Endothelial cell of umbilical vein (primary cell): Measurements from ENCODE around the gene GPR32. TPM values are rescaled to one million over a fixed set of nuclear protein-coding genes. Genes with fewer than 3 reads are reported as not detected.

Source experiments
- BruUV-seq: library from RNA; stranded (reverse); fragments of 400-500 nt; replicated peaks from 2 replicates; lab custom pipeline; 2021; lab: Mats Ljungman, UMichigan
- CTCF ChIA-PET: fragments of 300-600, 350-600 bp; sonication (Branson Sonifier 250); formaldehyde crosslinking; loops from one replicate; lab custom pipeline; 2021; ENCODE audit warnings: antibody characterized with exemption, inconsistent platforms; lab: Charles Lee
- POLR2A ChIA-PET: fragments of 300-600, 350-600 bp; sonication (Branson Sonifier 250); formaldehyde crosslinking; loops from one replicate; lab custom pipeline; 2021; ENCODE audit warnings: antibody characterized with exemption, inconsistent platforms; lab: Charles Lee
- DNase-seq: peaks from one replicate; pipeline ENCODE4 v3.0.0-alpha.2; 2011; ENCODE audit warnings: low read depth, low spot score
- FAIRE-seq: peaks from 2 replicates; lab custom pipeline; 2011; peaks lifted over from hg19 to GRCh38; lab: Jason Lieb, UNC
- H2AFZ ChIP-seq: 2 replicates; pipeline ENCODE4 v1.6.0; 2012; ENCODE audit warnings: low read depth, low read length, control low read depth, inconsistent platforms
- H3K27ac ChIP-seq: 2 replicates; pipeline ENCODE4 v1.5.1; 2011; ENCODE audit warnings: low read depth, mild to moderate bottlenecking, control low read depth, low read length, moderate library complexity; ENCODE audit not compliant: insufficient read depth
- H3K27me3 ChIP-seq, 2 experiments: 2 replicates each; pipeline versions ENCODE4 v1.6.0 to v1.6.1; 2011; ENCODE audit warnings: low read length in 2 of 2, mixed read lengths in 1 of 2; ENCODE audit not compliant: control insufficient read depth in 2 of 2, insufficient read depth in 2 of 2
- H3K36me3 ChIP-seq, 2 experiments: 2 replicates in 1 of 2; 3 replicates in 1 of 2; pipeline ENCODE4 v1.5.1; 2011; ENCODE audit warnings: low read length in 2 of 2, mild to moderate bottlenecking in 1 of 2, moderate library complexity in 1 of 2; ENCODE audit not compliant: control insufficient read depth in 2 of 2, insufficient read depth in 2 of 2; ENCODE audit errors: extremely low read depth in 1 of 2
- H3K4me1 ChIP-seq: 3 replicates; pipeline ENCODE4 v1.5.1; 2011; ENCODE audit warnings: mild to moderate bottlenecking, low read length; ENCODE audit not compliant: control insufficient read depth, insufficient read depth; ENCODE audit errors: extremely low read depth
- H3K4me2 ChIP-seq: 2 replicates; pipeline ENCODE4 v1.6.1; 2011; ENCODE audit warnings: low read length, control low read depth, mixed read lengths; ENCODE audit not compliant: insufficient read depth
- H3K4me3 ChIP-seq, 3 experiments: fragments of 200-600 bp in 1 of 3; sonication (generic), shearing (Covaris generic) in 1 of 3; replicated peaks in 1 of 3; 2 replicates each; pipeline ENCODE4 v1.5.1; 2011 to 2016; ENCODE audit warnings: control low read depth in 3 of 3, low read length in 3 of 3, mild to moderate bottlenecking in 2 of 3, inconsistent platforms in 1 of 3, low read depth in 1 of 3, moderate library complexity in 1 of 3; ENCODE audit not compliant: insufficient read depth in 1 of 3
- H3K79me2 ChIP-seq: 2 replicates; pipeline ENCODE4 v1.6.0; 2012; ENCODE audit warnings: low read length, inconsistent platforms; ENCODE audit not compliant: control insufficient read depth, insufficient read depth
- H3K9ac ChIP-seq: replicated peaks from 2 replicates; pipeline ENCODE3; 2011; ENCODE audit warnings: low read length, control low read depth; ENCODE audit not compliant: insufficient read depth; ENCODE audit errors: extremely low read depth
- H3K9me1 ChIP-seq: replicated peaks from 3 replicates; pipeline ENCODE4 v1.6.0; 2011; ENCODE audit warnings: mild to moderate bottlenecking, low read length; ENCODE audit not compliant: control insufficient read depth, insufficient read depth; ENCODE audit errors: extremely low read depth
- H3K9me3 ChIP-seq: replicated peaks from 2 replicates; pipeline ENCODE4 v1.5.1; 2012; ENCODE audit warnings: low read length, inconsistent platforms; ENCODE audit not compliant: control insufficient read depth, insufficient read depth
- H4K20me1 ChIP-seq: replicated peaks from 2 replicates; pipeline ENCODE3; 2011; ENCODE audit warnings: mild to moderate bottlenecking, low read length; ENCODE audit not compliant: control insufficient read depth, insufficient read depth; ENCODE audit errors: extremely low read depth
- EZH2 ChIP-seq: IDR thresholded peaks from 2 replicates; pipeline ENCODE4 v1.6.1; 2012; ENCODE audit warnings: borderline replicate concordance, low read depth, mild to moderate bottlenecking, moderate library complexity, low read length, inconsistent platforms; ENCODE audit not compliant: severe bottlenecking
- FOS ChIP-seq: IDR thresholded peaks from 2 replicates; pipeline ENCODE4 v1.6.1; 2011; ENCODE audit warnings: mild to moderate bottlenecking, low read length, moderate library complexity, borderline replicate concordance; ENCODE audit not compliant: insufficient read depth
- GATA2 ChIP-seq: IDR thresholded peaks from 2 replicates; pipeline ENCODE4 v1.7.0; 2011; ENCODE audit warnings: low read depth, mild to moderate bottlenecking, moderate library complexity, mixed read lengths, low read length; ENCODE audit not compliant: insufficient read length, insufficient read depth
- JUN ChIP-seq: IDR thresholded peaks from 2 replicates; pipeline ENCODE4 v1.6.1; 2011; ENCODE audit warnings: borderline replicate concordance, low read depth; ENCODE audit not compliant: insufficient read length, insufficient read depth
- MYC ChIP-seq: IDR thresholded peaks from one replicate; pipeline ENCODE4 v1.6.1; 2011; ENCODE audit warnings: mild to moderate bottlenecking, low read depth, low read length
- POLR2A ChIP-seq: IDR thresholded peaks from 2 replicates; pipeline ENCODE4 v1.6.1; 2012; ENCODE audit warnings: low read depth, mild to moderate bottlenecking, control low read depth, low read length
- POLR2AphosphoS5 ChIP-seq: IDR thresholded peaks from 2 replicates; pipeline ENCODE4 v1.6.1; 2012; ENCODE audit warnings: low read depth, mild to moderate bottlenecking, control low read depth, low read length, moderate library complexity; ENCODE audit not compliant: insufficient read depth
- dilution Hi-C: fragments of 300-500 bp; cut with MboI; formaldehyde crosslinking; loops from one replicate; pipeline ENCODE4 v1.15.0; 2019; ENCODE audit warnings: low sequenced_read_pairs; ENCODE audit not compliant: extremely low pct_ligation_motif_present
- intact Hi-C: fragments of 100-400 bp; cut with micrococcal nuclease; formaldehyde crosslinking; loops from one replicate; pipeline ENCODE4 v1.10.0; 2022
- polyA plus RNA-seq, 4 experiments: library from polyadenylated mRNA; depleted of rRNA in 3 of 4; stranded (reverse) in 3 of 4; unstranded in 1 of 4; fragments of >200 nt; gene quantifications; 2 replicates each; pipeline versions ENCODE4 v1.2.1 to v1.2.3, GENCODE V29; 2011 to 2012; ENCODE audit warnings: missing spikeins in 1 of 4
- total RNA-seq: library from RNA; stranded (reverse); gene quantifications from 2 replicates; pipeline ENCODE4 v1.2.3, GENCODE V29; 2021
- TF ChIP-seq, protein P1 (sequence below): IDR thresholded peaks from 2 replicates; pipeline ENCODE4 v1.6.1; 2011; ENCODE audit not compliant: insufficient read depth, insufficient read length
- TF ChIP-seq, protein P2 (sequence below), 2 donors: IDR thresholded peaks; 1 replicate in 1 of 2; 2 replicates in 1 of 2; pipeline ENCODE4 v1.5.1; 2011; ENCODE audit warnings: low read length in 2 of 2, mild to moderate bottlenecking in 2 of 2, moderate library complexity in 2 of 2, control low read depth in 1 of 2, inconsistent platforms in 1 of 2, low read depth in 1 of 2; ENCODE audit not compliant: insufficient read depth in 1 of 2; ENCODE audit errors: extremely low read depth in 1 of 2

GPR32 gene
- total and polyA plus RNA-seq, 2 donors (not counting 3 experiments of a cell fraction or from before 2014, with no cell fraction given), result not detected

DNA sequence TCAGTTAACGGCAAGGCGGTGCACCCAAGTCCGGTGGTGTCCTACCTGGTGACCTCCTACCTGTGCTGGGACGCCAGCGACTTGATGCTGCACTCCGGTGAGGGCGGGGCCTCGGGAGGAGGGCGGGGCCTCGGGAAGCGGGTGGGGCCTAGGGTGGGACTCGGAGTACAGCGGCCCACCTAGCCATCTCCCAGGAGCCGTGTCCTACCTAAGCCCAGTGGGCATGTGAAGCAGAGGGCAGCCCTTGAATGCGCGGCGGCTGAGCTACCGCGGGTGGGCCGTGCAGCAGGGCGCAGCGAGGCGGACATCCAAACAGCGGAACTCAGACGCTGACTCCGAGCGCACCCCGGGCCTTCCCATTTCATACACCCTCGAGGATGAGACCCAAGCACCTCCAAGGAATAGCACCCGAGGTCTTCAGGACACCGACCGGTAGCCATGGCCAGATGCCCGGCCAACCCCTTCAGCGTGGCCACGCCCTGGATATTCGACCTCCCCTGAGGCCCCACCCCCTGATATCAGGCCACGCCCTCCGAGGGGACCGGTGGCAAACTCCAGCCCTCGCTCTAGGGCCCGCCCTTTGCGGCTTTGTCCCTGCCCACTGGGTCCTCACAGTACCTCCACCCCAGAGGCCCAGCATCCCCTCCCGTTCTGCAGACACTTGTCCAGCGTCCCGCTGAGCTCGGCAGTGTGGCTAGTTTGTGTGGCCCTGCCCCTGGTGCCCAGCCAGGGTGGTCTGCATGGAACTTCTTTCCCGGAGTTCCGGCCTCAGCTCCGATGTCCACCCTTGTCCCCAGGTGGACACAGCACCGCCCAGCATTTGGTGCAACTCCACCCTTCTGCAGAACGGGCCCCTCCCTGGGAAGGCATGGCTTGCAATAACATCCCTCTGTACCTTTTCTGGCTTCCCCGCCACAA is 47.9 kb downstream of the GPR32 start:
- intact Hi-C loops, result no loop called here
- H3K9me1 ChIP-seq, result no peaks in the 10 kb centered on the region
- H3K9ac ChIP-seq, result no peak overlapping the region
- peak overlapping the region; percentile 31 to 56 (median 34) for H3K4me3 ChIP-seq
- H3K79me2 ChIP-seq, result no peaks in the 10 kb centered on the region
- H3K27ac ChIP-seq, result no peak overlapping the region
- peaks cover 21 to 28% of the 10 kb centered on the region in 2 experiments for H3K27me3 ChIP-seq
- peak; percentile 29 for DNase-seq
- H3K36me3 ChIP-seq, result no peaks in the 10 kb centered on the region
- dilution Hi-C loops, result no loop called here
- no peaks in the 10 kb centered on the region for H3K4me1 ChIP-seq
- BruUV-seq, result no TSS peak
- no peaks in the 10 kb centered on the region for H3K9me3 ChIP-seq
- TF ChIP-seq POLR2AphosphoS5, result no peak
- no peak for TF ChIP-seq JUN
- no peak for TF ChIP-seq EZH2
- TF ChIP-seq, protein P1, sequence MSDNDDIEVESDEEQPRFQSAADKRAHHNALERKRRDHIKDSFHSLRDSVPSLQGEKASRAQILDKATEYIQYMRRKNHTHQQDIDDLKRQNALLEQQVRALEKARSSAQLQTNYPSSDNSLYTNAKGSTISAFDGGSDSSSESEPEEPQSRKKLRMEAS, result no peak
- POLR2A ChIA-PET, result no interaction called here
- CTCF ChIA-PET, result no interaction called here
- peak; percentile 58 for FAIRE-seq
- no peaks in the 10 kb centered on the region for H4K20me1 ChIP-seq
- H2AFZ ChIP-seq, result peak overlapping the region; percentile 99
- peak overlapping the region; percentile 60 for H3K4me2 ChIP-seq

DNA sequence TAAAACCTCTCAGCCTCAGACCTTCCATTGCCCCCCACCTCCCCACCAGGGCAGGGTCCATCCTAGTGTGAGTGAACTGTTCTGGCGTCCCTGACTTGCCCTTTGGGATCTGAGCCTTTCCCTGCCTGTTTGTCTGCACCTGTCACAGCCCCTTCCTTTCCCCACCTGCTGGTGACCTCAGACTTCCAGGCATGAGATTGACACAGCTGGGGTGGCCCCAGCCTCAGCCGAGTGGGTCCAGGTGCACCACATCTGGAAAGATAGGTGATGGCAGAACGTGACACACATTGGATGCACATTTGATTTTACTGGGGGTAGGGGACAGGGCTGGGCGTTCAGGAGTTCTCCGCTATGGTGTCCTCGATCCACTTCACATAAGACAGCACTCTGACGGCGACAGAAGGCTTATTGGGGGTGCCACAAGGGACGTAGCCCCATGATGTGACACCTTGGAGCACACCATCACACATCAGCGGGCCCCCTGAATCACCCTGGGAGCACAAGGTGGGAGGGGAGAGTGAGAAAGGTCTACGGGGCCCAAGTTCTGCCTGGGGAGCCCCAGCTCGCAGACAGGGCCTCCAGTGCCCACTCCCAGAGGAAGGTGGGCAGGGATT is 48.7 kb downstream of the GPR32 start:
- Histone ChIP-seq H3K79me2 (no peaks in the 10 kb centered on the region), H3K4me3 (no peak overlapping the region), H3K9ac (no peak overlapping the region), H3K27ac (no peak overlapping the region), H3K36me3 (no peaks in the 10 kb centered on the region), H3K4me1 (no peaks in the 10 kb centered on the region), H2AFZ (no peak overlapping the region), H3K4me2 (no peak overlapping the region), H3K9me1 (no peaks in the 10 kb centered on the region), H4K20me1 (no peaks in the 10 kb centered on the region), H3K27me3 (peaks cover 21 to 28% of the 10 kb centered on the region in 2 experiments), H3K9me3 (no peaks in the 10 kb centered on the region)
- dilution Hi-C loops (no loop called here), intact Hi-C loops (no loop called here)
- DNase-seq (no peak), FAIRE-seq (no peak)
- TF ChIP-seq POLR2AphosphoS5 (no peak), POLR2A (no peak), FOS (no peak), JUN (no peak), MYC (no peak), GATA2 (no peak), EZH2 (no peak)
- TF ChIP-seq, protein P2, sequence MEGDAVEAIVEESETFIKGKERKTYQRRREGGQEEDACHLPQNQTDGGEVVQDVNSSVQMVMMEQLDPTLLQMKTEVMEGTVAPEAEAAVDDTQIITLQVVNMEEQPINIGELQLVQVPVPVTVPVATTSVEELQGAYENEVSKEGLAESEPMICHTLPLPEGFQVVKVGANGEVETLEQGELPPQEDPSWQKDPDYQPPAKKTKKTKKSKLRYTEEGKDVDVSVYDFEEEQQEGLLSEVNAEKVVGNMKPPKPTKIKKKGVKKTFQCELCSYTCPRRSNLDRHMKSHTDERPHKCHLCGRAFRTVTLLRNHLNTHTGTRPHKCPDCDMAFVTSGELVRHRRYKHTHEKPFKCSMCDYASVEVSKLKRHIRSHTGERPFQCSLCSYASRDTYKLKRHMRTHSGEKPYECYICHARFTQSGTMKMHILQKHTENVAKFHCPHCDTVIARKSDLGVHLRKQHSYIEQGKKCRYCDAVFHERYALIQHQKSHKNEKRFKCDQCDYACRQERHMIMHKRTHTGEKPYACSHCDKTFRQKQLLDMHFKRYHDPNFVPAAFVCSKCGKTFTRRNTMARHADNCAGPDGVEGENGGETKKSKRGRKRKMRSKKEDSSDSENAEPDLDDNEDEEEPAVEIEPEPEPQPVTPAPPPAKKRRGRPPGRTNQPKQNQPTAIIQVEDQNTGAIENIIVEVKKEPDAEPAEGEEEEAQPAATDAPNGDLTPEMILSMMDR (IDR thresholded peaks at IDR 0.05; ENCODE audit: extremely low read depth in 1 of 2, insufficient read depth in 1 of 2, low read depth in 1 of 2, low read length in 2 of 2), result no peak
- TF ChIP-seq, protein P1, result no peak
- BruUV-seq, result no TSS peak
- CTCF ChIA-PET, result no interaction called here
- POLR2A ChIA-PET, result no interaction called here
